Inflammatory macrophage treated with lipopolysaccharide for 4 hours (primary cell): ENCODE data around the gene GLYATL1.
A peak's percentile ranks its signal among the peaks of the same experiment; 100 is the strongest.
"Not testable (repeated sequence)": the region's sequence is repeated elsewhere in the genome, so short reads cannot be mapped to it uniquely, and the experiment has no call there.

Source experiments
- DNase-seq: peaks from one replicate; pipeline ENCODE4 v3.0.0-alpha.2; 2020

GLYATL1 gene

DNA sequence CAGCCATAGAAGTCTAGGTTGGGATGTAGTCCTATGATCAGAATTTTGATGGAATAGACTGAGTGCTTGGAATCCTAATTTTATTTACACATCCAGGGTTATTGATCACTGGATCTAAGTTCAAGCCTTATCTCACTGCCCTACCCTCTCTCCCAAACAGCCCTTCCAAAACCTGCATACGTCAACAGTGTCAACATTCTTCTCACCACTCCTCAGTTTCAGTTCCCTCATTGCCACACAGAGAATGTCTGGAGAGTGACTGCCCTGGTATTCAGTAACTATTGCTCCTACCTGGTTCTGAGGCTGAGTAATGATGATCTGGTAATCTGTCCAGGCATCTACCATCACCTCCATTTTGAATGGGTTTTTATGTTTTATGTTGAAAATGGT lies 60.0 kb downstream of the GLYATL1 start:
- peak; percentile 78 for DNase-seq

DNA sequence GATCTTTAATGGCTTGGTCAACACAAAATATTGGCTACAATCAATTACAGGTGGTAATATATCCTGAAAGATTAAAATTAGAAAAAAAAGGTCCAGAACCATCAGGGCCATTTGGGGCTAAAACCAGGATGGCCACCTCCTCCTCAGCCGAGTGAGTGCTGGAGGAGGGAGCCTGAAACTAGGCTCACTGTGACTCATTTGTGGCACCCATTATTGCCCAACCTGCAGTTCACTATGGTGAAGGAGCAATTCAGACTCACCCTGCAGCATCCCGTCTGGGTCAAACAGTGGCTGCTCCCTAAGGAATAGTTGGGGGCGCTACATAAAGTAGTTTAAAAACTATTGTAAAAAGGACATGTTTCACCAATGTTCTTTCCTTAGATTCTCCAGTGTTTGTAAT lies 60.7 kb downstream of the GLYATL1 start:
- DNase-seq = peak; percentile 63

DNA sequence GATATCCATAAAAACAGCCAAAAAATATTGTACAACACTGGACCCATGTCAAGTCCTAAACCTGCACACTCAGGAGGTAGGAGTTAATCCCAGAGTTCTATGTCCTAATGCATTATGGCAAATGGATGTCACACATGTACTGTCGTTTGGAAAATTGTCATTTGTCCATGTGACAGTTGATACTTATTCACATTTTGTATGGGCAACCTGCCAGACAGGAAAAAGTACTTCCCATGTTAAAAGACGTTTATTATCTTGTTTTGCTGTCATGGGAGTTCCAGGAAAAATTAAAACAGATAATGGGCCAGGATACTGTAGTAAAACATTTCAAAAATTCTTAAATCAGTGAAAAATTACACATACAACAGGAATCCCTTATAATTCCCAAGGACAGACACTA lies 62.7 kb downstream of the GLYATL1 start:
- not testable (repeated sequence) for DNase-seq
